ENCODE measurements around the gene GNGT1.

GNGT1 gene

DNA sequence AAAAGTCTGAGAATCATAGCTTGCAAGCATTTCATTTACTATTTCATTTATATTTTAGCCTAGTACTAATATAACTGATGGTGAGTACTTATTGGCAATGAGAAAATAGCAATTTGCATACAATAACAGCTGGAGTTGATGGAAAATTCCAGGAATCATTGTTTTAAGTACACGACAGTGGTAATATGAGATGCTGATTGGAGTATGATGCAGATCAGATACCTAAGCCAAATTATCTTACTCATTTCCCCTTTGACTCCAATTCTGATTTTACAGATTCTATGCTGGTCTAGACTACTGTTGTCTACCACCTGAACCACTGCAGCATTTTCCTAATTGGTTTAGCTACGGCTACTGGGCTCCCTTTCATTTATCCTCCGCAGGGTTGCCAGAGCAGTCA lies 51.8 kb downstream of the GNGT1 start:
- TF ChIP-seq, protein P1, sequence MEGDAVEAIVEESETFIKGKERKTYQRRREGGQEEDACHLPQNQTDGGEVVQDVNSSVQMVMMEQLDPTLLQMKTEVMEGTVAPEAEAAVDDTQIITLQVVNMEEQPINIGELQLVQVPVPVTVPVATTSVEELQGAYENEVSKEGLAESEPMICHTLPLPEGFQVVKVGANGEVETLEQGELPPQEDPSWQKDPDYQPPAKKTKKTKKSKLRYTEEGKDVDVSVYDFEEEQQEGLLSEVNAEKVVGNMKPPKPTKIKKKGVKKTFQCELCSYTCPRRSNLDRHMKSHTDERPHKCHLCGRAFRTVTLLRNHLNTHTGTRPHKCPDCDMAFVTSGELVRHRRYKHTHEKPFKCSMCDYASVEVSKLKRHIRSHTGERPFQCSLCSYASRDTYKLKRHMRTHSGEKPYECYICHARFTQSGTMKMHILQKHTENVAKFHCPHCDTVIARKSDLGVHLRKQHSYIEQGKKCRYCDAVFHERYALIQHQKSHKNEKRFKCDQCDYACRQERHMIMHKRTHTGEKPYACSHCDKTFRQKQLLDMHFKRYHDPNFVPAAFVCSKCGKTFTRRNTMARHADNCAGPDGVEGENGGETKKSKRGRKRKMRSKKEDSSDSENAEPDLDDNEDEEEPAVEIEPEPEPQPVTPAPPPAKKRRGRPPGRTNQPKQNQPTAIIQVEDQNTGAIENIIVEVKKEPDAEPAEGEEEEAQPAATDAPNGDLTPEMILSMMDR (IDR thresholded peaks at IDR 0.05; ENCODE audit: borderline replicate concordance, control extremely low read depth, extremely low read depth, insufficient read depth, missing control alignments) = no peak
- no peak for DNase-seq (ENCODE audit: low spot score)
- in situ Hi-C loops (cut with MboI; ENCODE audit: low sequenced_read_pairs, unreplicated experiment) = no loop called here

DNA sequence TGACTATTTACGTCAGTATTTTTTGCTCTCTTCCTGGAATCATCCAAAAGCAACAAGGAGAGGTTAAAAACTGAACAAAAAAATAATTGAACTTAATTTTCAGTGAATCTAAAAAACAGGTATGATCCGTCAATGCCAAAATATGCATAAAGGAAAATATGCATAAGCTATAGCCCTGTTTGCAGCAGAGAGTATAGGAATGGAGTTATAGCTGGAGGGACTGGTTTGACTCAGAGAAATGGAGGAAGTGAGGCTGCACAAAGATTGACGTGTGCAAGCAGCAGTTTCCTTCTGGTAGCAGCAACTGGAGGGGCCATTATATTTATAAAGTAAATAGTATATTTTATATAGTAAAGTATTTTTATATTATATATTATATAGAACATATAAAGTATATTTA lies 52.3 kb downstream of the GNGT1 start:
- in situ Hi-C loops (cut with MboI; ENCODE audit: low sequenced_read_pairs, unreplicated experiment) = no loop called here
- no peak for DNase-seq (ENCODE audit: low spot score)
- TF ChIP-seq, protein P1 (IDR thresholded peaks at IDR 0.05; ENCODE audit: borderline replicate concordance, control extremely low read depth, extremely low read depth, insufficient read depth, missing control alignments) = no peak

Data from GM13976 (cell line).